ENCODE measurements around the gene FHAD1.
"Not testable (repeated sequence)": the region's sequence is repeated elsewhere in the genome, so short reads cannot be mapped to it uniquely, and the experiment has no call there.

The FHAD1 gene

GRCh38 chr1:15276691-15277446 is 29.8 kb downstream of the FHAD1 start:
- no peak for DNase-seq (ENCODE audit: low read depth, low spot score)

- DNase-seq (ENCODE audit: low read depth, low spot score), result no peak
Measured at GRCh38 chr1:15277447-15277838, 30.4 kb downstream of the FHAD1 start.

- no peak for DNase-seq (ENCODE audit: low read depth, low spot score)
Measured at GRCh38 chr1:15277933-15278332, 30.9 kb downstream of the FHAD1 start.

GRCh38 chr1:15279576-15280230 is 32.7 kb downstream of the FHAD1 start:
- peak; percentile 57 for DNase-seq (ENCODE audit: low read depth, low spot score)

GRCh38 chr1:15280416-15280815 is 33.4 kb downstream of the FHAD1 start:
- DNase-seq (ENCODE audit: low read depth, low spot score), result no peak

GRCh38 chr1:15282038-15282437 is 35.0 kb downstream of the FHAD1 start:
- no peak for DNase-seq (ENCODE audit: low read depth, low spot score)

- peak; percentile 59 for DNase-seq (ENCODE audit: low read depth, low spot score)
Measured at GRCh38 chr1:15282810-15283474, 35.9 kb downstream of the FHAD1 start.

- DNase-seq (ENCODE audit: low read depth, low spot score), result peak; percentile 60
Measured at GRCh38 chr1:15283526-15283925, 36.5 kb downstream of the FHAD1 start.

- no peak for DNase-seq (ENCODE audit: low read depth, low spot score)
Measured at GRCh38 chr1:15286452-15286851, 39.4 kb downstream of the FHAD1 start.

GRCh38 chr1:15287035-15287979 is 40.3 kb downstream of the FHAD1 start:
- DNase-seq (ENCODE audit: low read depth, low spot score), result no peak

GRCh38 chr1:15288173-15288926 is 41.3 kb downstream of the FHAD1 start:
- DNase-seq (ENCODE audit: low read depth, low spot score), result no peak

GRCh38 chr1:15289251-15289651 is 42.2 kb downstream of the FHAD1 start:
- no peak for DNase-seq (ENCODE audit: low read depth, low spot score)

- DNase-seq (ENCODE audit: low read depth, low spot score), result peak; percentile 30
Measured at GRCh38 chr1:15290382-15290781, 43.4 kb downstream of the FHAD1 start.

- no peak for DNase-seq (ENCODE audit: low read depth, low spot score)
Measured at GRCh38 chr1:15295696-15296095, 48.7 kb downstream of the FHAD1 start.

- DNase-seq (ENCODE audit: low read depth, low spot score), result no peak
Measured at GRCh38 chr1:15296585-15297321, 49.7 kb downstream of the FHAD1 start.

GRCh38 chr1:15297975-15298374 is 51.0 kb downstream of the FHAD1 start:
- not testable (repeated sequence) for DNase-seq (ENCODE audit: low read depth, low spot score)

GRCh38 chr1:15299179-15299578 is 52.2 kb downstream of the FHAD1 start:
- no peak for DNase-seq (ENCODE audit: low read depth, low spot score)

- no peak for DNase-seq (ENCODE audit: low read depth, low spot score)
Measured at GRCh38 chr1:15299806-15300205, 52.8 kb downstream of the FHAD1 start.

GRCh38 chr1:15303935-15304334 is 56.9 kb downstream of the FHAD1 start:
- no peak for DNase-seq (ENCODE audit: low read depth, low spot score)
